Measurements from ENCODE around the gene HSPA12B. TPM values are rescaled to one million over a fixed set of nuclear protein-coding genes. Genes with fewer than 3 reads are reported as not detected.

HSPA12B gene
- total RNA-seq, 2 donors from 2014 or later: 11.2 to 13.4 TPM

- TF ChIP-seq, protein P1, sequence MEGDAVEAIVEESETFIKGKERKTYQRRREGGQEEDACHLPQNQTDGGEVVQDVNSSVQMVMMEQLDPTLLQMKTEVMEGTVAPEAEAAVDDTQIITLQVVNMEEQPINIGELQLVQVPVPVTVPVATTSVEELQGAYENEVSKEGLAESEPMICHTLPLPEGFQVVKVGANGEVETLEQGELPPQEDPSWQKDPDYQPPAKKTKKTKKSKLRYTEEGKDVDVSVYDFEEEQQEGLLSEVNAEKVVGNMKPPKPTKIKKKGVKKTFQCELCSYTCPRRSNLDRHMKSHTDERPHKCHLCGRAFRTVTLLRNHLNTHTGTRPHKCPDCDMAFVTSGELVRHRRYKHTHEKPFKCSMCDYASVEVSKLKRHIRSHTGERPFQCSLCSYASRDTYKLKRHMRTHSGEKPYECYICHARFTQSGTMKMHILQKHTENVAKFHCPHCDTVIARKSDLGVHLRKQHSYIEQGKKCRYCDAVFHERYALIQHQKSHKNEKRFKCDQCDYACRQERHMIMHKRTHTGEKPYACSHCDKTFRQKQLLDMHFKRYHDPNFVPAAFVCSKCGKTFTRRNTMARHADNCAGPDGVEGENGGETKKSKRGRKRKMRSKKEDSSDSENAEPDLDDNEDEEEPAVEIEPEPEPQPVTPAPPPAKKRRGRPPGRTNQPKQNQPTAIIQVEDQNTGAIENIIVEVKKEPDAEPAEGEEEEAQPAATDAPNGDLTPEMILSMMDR (IDR thresholded peaks at IDR 0.05): peak in 1 of 2 donors; percentile 44
- Histone ChIP-seq H3K4me1 (peaks cover 0 to 40% of the 10 kb centered on the region in 2 donors), H3K27ac (peak within 1 kb of the TSS; percentile 85 to 87), H3K27me3 (no peaks in the 10 kb centered on the region), H3K4me3 (peak within 1 kb of the TSS; percentile 57 to 68), H3K9me3 (no peaks in the 10 kb centered on the region), H3K36me3 (no peaks in the 10 kb centered on the region)
- DNase-seq (ENCODE audit: low spot score): peak; percentile 99
These were observed 35.2 kb downstream of the HSPA12B start, which contains the start of gene ADISSP for GRCh38 chr20:3767427-3768341. Gene ADISSP, minus strand, starts transcription at chr20:3767753. Its CDS starts 7,653 bp downstream, at chr20:3760100.

DNA sequence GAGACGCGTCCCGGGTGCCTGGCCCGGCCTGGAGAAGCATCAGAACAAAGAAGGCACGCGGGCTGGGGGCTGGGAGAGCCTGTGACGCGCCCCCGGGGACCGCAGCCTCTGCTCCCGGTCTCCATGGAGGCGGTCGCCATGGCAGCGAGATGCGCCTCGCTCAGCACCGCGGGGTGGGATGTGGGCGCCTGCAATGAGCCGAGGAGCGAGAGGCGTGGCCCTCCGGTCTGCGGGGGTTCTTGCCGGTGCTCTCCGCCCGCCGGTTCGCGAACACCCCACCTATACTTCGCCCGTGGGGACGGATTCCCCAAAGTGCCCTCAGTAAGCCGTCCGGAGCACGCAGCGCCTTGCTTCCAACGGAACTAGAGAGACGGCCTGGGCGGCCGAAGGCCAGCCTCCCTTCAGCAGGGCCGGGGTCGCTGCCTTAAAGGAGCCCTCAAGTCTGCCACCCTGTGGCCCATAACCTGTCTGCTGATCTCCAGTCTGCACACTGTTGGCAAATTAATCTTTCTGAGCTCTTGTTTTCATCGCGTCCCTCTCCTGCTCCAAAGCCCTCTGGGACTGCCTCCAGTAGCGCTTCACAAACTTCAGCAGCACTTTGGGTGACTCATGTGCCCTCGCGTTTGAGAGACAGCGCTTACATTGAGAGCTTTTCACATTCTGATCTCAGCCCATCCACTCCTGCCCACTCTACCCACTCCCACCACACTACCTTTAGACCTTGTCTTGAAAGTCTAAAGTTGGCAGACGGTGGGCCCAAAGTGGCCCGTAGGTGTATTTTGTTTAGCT lies 36.1 kb downstream of the HSPA12B start:
- no peaks in the 10 kb centered on the region for H3K27me3 ChIP-seq
- H3K36me3 ChIP-seq: no peaks in the 10 kb centered on the region
- peak; percentile 68 for DNase-seq (ENCODE audit: low spot score)
- no peaks in the 10 kb centered on the region for H3K9me3 ChIP-seq
- peaks cover 0 to 40% of the 10 kb centered on the region in 2 donors for H3K4me1 ChIP-seq
- H3K4me3 ChIP-seq: peak overlapping the region; percentile 57 to 68
- peak overlapping the region; percentile 85 to 87 for H3K27ac ChIP-seq
- TF ChIP-seq, protein P1 (IDR thresholded peaks at IDR 0.05): peak; percentile 14 to 65

DNA sequence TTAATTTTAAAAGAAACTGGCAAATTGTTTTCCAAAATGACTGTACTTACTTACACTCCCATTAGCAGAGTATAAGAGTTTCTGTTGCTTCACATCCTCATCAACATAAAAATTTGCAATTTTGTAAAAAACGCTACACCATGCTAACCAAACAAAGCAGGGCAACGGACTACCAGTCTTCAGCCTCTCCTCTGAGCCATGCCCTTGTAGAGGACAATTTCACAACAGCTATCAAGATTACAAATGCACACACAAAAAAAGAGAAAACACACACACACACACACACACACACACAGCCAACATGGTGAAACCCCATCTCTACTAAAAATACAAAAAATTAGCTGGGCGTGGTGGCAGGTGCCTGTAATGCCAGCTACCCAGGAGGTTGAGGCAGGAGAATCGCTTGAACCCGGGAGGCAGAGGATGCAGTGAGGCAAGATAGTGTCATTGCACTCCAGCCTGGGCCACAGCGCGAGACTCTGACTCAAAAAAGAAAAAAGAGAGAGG lies 39.1 kb downstream of the HSPA12B start:
- no peak for DNase-seq (ENCODE audit: low spot score)
- Histone ChIP-seq H3K27ac (no peak overlapping the region), H3K36me3 (no peaks in the 10 kb centered on the region), H3K4me3 (no peak overlapping the region), H3K9me3 (no peaks in the 10 kb centered on the region), H3K27me3 (no peaks in the 10 kb centered on the region), H3K4me1 (peaks cover 0 to 21% of the 10 kb centered on the region in 2 donors)
- TF ChIP-seq, protein P1 (IDR thresholded peaks at IDR 0.05): no peak

- Histone ChIP-seq H3K27me3 (no peaks in the 10 kb centered on the region), H3K4me1 (peaks cover 0 to 18% of the 10 kb centered on the region in 2 donors), H3K27ac (no peak overlapping the region), H3K36me3 (no peaks in the 10 kb centered on the region), H3K9me3 (no peaks in the 10 kb centered on the region), H3K4me3 (no peak overlapping the region)
- TF ChIP-seq, protein P1 (IDR thresholded peaks at IDR 0.05): no peak
- DNase-seq (ENCODE audit: low spot score): no peak
These were observed 43.1 kb downstream of the HSPA12B start for GRCh38 chr20:3775457-3776108.

GRCh38 chr20:3777381-3777715 lies 44.9 kb downstream of the HSPA12B start:
- H3K36me3 ChIP-seq: no peaks in the 10 kb centered on the region
- peaks cover 0 to 28% of the 10 kb centered on the region in 2 donors for H3K4me1 ChIP-seq
- H3K27me3 ChIP-seq: no peaks in the 10 kb centered on the region
- TF ChIP-seq, protein P1 (IDR thresholded peaks at IDR 0.05): no peak
- DNase-seq (ENCODE audit: low spot score): no peak
- H3K27ac ChIP-seq: no peak overlapping the region
- H3K9me3 ChIP-seq: no peaks in the 10 kb centered on the region
- peak overlapping the region; percentile 38 to 60 for H3K4me3 ChIP-seq
